Astrocyte (in vitro differentiated cells and primary cell): Measurements from ENCODE around the gene KRT71.

Experiments used
- CTCF ChIP-seq: IDR thresholded peaks from 2 replicates; pipeline ENCODE4 v1.5.1; 2011; ENCODE audit warnings: low read depth, mild to moderate bottlenecking, inconsistent platforms, low read length, moderate library complexity; ENCODE audit not compliant: insufficient read depth
- EZH2 ChIP-seq: IDR thresholded peaks from 2 replicates; pipeline ENCODE4 v1.6.1; 2012; ENCODE audit warnings: mild to moderate bottlenecking, low read length, inconsistent platforms; ENCODE audit not compliant: insufficient read depth

GRCh38 chr12:52542157-52542556 is 10.8 kb downstream of the KRT71 start:
- no peak for TF ChIP-seq CTCF
- no peak for TF ChIP-seq EZH2
